HG03342 (cell line): Measurements from ENCODE around the gene PARP9.

Experiments used
- ATAC-seq: cut with Tn5 transposase; IDR thresholded peaks from one replicate; pipeline ENCODE4 v1.9.1; 2021; ENCODE audit warnings: mild to moderate bottlenecking, moderate library complexity; ENCODE audit not compliant: unreplicated experiment

Gene PARP9

GRCh38 chr3:122564155-122564912 is at the start of gene PARP9, which contains the start of gene DTX3L:
TSS of gene PARP9 (minus strand) at chr3:122564300. CDS start at chr3:122559620, 4,680 bp downstream.
TSS of gene DTX3L (plus strand) at chr3:122564338. CDS start at chr3:122564427, 89 bp downstream.
- ATAC-seq, result peak; percentile 72

- no peak for ATAC-seq
Observed at GRCh38 chr3:122612696-122613095, 48.6 kb upstream of the PARP9 start.

- ATAC-seq, result peak; percentile 95
Observed at GRCh38 chr3:122609798-122610559, 45.9 kb upstream of the PARP9 start.

GRCh38 chr3:122608916-122609315 is 44.8 kb upstream of the PARP9 start:
- ATAC-seq, result no peak

- no peak for ATAC-seq
Observed at GRCh38 chr3:122606330-122606729, 42.2 kb upstream of the PARP9 start.

GRCh38 chr3:122603056-122603455 is 39.0 kb upstream of the PARP9 start:
- ATAC-seq, result no peak

- ATAC-seq, result no peak
Observed at GRCh38 chr3:122602011-122602710, 38.1 kb upstream of the PARP9 start.

- ATAC-seq, result no peak
Observed at GRCh38 chr3:122598556-122598955, 34.5 kb upstream of the PARP9 start.

GRCh38 chr3:122598151-122598550 is 34.1 kb upstream of the PARP9 start:
- ATAC-seq, result no peak

- no peak for ATAC-seq
Observed at GRCh38 chr3:122594025-122594424, 29.9 kb upstream of the PARP9 start.

GRCh38 chr3:122590610-122591009 is 26.5 kb upstream of the PARP9 start:
- no peak for ATAC-seq

- no peak for ATAC-seq
Observed at GRCh38 chr3:122589297-122589696, 25.2 kb upstream of the PARP9 start.

GRCh38 chr3:122587572-122587971 is 23.5 kb upstream of the PARP9 start:
- ATAC-seq, result no peak

GRCh38 chr3:122586773-122587485 is 22.8 kb upstream of the PARP9 start:
- no peak for ATAC-seq

GRCh38 chr3:122586098-122586497 is 22.0 kb upstream of the PARP9 start:
- no peak for ATAC-seq

GRCh38 chr3:122582390-122582789 is 18.3 kb upstream of the PARP9 start:
- no peak for ATAC-seq

GRCh38 chr3:122581622-122582021 is 17.5 kb upstream of the PARP9 start:
- ATAC-seq, result no peak

GRCh38 chr3:122580470-122580869 is 16.4 kb upstream of the PARP9 start:
- ATAC-seq, result no peak

- no peak for ATAC-seq
Observed at GRCh38 chr3:122578069-122578740, 14.1 kb upstream of the PARP9 start.

- no peak for ATAC-seq
Observed at GRCh38 chr3:122577409-122578031, 13.4 kb upstream of the PARP9 start, which contains the start of gene PARP15. TSS of gene PARP15 (plus strand) at chr3:122577650. CDS start at chr3:122577668, 18 bp downstream.
